Kidney tubule cell (primary cell): ENCODE data around the gene IL11RA.
"Not testable (repeated sequence)": the region's sequence is repeated elsewhere in the genome, so short reads cannot be mapped to it uniquely, and the experiment has no call there.

Experiments
- DNase-seq: peaks from one replicate; pipeline ENCODE4 v3.0.0-alpha.2; 2018; ENCODE audit warnings: low spot score

The IL11RA gene

DNA sequence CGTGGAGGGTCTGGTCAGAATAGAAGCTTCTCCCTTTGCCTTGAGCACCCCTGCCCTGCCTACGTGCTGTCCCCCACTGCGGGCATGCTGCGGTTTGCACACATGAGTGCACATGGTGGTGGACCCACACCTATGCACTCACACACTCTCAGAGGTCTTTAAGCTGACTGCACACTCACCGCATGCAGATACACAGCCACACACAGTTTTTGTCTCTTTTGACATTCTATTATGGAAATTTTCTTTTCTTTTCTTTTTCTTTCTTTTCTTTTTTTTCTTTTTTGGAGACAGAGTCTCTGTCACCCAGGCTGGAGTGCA lies 22.5 kb upstream of the IL11RA start:
- DNase-seq, result peak; percentile 18

DNA sequence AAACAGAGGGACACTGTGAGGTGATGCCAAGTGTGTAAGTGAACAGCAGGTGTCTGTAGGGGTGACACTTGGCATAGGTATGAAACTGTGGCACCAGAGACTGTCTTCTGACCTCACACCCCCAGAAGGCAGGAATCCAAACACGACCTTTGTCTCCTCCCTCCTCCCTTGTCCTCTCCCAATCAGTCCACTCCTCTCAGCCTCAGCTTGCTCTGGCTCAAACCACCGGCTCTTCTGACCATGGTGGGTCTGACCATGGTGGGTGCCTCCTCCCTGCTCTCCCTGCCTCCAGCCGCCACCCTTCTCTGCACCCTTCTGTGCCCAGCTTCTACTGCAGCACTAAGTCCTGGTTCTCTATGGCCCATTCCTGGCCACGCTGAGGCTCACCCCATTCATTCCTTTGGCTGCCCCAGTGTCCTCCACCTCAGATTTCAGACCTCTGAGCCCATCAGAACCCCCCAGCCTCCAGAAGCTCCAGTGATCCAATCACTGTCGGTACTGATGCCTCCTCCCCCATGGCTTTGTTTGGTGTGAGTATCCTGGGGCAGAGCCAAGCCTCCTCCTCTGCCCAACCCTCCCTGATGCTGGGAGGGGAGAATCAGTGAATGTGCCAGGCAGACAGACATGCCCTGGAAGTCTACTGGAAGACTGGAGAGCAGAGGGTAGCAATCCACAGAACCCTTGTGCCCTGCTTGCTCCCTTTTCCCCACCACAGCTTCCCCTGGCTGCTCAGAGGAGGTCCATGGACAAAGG lies 21.4 kb upstream of the IL11RA start:
- no peak for DNase-seq

DNA sequence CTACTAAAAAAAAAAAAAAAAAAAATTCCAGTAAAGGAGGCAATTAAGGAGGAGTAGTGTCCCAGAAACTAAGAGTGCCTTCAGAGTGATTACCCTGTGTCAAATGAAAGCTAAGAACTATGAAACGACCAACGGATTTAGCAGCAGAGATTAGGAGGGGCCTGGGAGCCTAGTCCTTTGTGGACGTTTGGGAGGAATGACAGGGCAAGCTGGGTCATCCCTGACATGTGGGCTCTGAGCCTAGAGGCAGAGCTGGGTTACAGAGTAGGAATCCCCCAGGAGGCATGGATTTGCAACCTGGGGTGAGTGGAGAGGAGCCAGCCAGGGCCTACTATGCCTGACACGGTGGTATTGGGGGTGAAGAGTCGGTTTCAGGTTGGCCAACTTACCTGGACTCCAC lies 18.8 kb upstream of the IL11RA start:
- no peak for DNase-seq

DNA sequence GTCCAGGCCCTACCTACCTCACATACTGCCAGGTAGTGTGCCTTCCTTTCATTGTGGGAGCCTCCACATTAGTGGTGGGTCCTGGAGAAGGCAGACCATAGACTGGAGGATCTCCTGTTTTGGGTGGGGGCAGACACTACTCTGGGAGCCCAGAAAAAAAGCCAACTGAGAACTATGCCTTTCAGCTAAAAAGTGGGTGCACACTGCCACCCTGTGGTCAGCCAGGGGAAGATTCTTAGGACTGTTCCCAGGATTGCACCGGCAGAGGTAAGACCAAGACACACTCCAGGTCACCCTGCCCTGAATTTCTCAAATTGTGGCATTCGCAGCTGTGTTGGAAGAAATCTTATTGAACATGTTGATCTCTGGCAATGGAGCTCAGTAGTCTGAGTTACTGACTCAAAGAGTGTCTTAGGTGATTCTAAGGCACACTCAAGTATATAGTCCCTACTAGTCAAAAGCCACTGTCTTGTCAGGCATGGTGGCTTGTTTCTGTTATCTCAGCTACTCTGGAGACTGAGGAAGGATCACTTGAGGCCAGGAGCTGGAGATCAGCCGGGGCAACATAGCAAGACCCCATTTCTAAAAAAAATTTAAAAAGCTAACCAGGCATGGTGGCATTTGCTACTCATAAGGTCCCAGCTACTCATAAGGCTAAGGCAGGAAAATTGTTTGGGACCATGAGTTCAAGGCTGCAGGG lies 18.0 kb upstream of the IL11RA start:
- DNase-seq, result peak; percentile 70

DNA sequence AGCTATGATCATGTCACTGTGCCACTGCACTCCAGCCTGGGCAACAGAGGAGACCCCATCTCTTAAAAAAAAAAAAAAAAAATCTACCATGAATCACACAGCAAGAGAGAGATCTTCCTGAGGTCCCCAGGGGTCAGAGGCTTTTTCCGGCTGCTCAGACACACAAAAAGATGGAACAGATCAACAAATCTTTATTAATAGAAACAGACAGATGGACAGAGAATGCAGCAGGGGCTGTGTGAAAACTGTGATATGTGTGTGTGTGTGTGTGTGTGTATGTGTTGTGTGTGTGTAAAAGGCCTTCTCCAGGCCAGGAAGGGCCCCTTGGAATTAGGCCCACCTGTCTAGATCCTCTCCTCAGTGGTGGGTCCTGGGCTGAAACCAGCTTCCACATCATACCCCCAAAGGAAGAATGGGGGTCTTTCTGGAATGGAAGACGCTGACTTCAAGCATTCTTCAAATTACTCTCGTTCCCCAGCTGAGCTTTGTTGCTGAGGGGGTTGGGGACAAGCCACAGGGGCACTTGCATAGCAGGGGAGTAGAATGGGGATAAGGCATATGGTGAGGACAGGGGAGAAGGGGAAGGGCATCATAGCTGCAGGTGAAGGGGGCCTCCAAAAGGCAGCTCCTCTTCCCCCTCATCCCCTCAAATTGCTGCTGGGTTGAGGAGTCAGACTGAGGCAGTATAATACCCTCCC lies 17.3 kb upstream of the IL11RA start:
- DNase-seq, result no peak

DNA sequence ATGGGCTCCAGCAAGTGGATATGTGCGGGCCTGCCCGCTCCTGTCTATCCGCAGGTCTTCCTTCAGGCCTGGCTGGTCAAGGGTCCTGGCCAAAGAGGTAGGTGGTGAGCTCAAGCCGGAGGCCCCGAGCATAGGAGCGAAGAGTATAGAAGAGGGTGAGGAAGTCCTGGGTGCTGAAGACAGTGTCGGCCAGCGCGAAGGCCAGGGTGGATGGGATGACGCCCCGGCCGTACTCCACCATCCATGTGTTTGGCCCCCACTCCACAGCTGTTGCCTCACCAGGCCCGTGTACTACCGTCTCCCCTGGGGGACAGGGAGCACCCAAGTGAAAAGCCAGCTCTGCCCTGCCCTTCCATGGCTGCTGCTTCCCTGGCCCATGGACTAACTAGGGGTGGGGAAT lies 16.4 kb upstream of the IL11RA start:
- DNase-seq, result no peak

DNA sequence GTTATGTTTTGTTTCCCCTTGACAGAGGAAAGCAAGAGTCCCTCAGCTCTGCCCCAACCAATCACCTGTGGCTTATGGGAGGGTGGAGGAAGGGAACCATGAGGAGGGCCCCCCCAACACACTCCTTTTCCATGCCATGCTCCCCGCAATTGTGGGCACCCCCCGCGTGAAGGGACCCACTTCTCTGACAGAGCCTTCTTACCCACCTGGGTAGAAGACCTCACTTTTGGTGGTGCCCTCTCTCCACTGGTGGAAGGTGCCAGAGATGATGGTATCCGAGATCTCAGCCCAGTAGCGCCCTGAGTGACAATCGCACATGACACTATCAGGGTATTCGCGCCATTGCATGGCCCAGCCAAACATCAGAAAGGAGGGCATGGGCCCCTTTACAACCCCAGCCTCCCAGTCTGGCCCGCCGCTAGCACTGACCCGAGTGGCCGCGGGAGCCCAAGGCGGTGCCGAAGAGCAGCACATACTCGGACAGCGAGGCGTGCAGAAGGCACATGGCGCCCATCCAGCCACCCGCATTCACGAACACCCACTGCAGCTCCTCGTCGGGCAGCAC lies 15.1 kb upstream of the IL11RA start:
- no peak for DNase-seq

DNA sequence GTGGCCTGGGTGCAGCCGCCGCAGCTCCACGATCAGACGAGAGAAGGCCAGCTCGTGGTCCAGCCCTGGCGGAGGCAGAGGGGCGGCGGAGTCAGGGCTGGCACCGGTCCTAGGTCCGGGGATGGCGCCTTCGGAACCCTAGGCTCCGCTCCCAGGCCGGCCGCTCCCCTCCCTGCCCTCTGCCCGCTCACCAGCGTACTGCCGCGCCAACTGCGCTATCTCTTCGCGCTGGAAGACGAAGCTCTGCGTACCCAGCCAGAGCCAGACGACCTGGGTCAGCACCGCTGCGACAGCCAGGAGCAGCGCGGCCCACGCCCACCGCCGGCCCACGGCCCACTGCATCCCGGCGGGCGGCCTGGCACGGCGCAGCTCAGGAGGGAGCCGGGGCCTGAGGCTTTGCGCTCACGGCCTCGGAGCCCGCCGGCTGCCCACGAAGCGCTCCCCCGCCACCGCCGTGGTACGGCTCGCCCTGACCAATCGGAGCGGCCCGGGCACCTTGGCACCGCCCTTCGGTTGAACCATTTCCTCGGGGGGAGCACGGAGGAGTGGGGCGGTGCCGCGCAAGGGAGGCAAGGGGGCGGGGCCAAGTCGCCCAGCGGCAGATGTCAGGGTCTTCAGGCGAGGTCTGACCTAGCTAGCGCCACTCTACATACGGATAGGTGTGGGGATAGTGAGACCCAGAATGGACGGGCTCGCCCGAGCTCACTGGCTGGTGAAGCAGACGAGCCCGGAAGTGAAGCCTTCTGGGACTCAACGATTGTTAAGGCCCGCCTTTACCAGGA lies 14.4 kb upstream of the IL11RA start, which contains the start of gene SIGMAR1:
SIGMAR1 (minus strand) TSS at position 432 of the 782 bp plus-strand sequence; CDS start at position 342, 90 bp downstream.
- DNase-seq, result peak; percentile 93

DNA sequence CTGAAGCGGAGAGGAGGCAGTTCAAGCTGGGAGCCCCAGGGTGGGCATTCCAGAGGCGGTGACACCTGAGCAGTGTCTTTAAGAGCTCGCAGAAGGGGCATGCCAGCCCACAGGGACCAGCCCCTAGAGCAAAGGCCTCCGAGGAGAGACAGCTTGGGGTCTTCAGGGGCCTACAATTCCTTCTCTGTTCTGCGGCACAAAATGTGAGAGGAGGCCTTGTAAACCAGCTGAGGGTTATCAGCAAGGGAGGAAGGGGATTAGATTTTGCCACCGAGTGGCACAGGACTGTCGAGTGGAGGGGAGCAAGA lies 13.9 kb upstream of the IL11RA start:
- DNase-seq, result no peak

DNA sequence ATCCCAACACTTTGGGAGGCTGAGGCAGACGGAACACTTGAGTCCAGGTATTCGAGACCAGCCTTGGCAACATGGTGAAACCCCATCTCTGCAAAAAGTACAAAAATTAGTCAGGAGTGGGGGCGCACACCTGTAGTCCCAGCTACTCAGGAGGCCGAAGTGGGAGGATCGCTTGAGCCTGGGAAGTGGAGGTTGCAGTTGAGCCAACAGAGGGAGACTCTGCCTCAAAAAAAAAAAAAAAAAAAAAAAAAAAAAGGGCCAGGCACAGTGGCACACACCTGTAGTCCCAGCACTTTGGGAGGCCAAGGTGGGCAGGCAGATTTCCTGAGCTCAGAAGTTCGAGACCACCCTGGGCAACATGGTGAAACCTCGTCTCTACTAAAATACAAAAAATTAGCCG lies 12.7 kb upstream of the IL11RA start:
- not testable (repeated sequence) for DNase-seq

DNA sequence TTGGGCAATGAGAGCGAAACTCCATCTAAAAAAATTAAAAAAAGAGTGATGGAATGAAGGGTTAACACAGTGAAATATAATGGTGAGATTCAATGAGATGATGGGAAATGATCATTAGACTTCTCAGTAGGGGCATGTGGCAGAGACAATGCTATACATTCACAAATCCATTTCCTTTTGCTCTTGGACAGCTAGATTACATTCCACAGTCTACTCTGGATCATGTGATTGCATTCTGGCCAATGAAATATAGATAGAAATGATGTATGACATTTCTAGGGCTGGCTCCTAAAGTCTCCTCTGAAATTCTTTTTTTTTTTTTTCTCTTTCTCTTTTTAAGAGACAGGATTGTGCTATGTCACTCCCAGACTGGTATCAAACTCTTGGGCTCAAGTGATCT lies 9.3 kb upstream of the IL11RA start:
- no peak for DNase-seq

DNA sequence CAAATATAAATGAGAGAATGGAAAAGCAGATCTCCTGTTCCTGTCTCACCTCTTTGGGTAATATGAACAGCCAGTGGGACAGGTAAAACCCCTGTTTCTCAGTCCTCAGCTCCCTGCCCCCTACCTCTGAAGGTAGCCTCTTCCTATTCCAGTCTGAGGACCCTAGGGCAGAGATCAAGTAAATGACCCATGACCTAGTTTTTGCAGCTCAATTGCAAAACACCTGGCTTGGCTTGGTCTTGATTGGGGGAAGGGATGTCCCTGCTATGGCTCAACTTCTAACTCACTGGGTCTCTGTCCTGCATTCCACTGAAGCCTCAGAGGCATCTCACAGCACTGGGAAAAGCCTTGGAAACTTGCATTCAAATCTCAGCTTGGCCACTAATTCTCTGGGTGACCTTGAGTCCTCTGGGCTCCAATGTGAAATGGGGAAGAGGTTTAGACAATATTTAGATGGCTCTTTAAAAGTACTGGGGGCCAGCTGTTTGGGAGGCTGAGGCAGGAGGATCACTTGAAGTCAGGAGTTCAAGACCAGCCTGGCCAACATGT lies 7.1 kb upstream of the IL11RA start:
- no peak for DNase-seq

DNA sequence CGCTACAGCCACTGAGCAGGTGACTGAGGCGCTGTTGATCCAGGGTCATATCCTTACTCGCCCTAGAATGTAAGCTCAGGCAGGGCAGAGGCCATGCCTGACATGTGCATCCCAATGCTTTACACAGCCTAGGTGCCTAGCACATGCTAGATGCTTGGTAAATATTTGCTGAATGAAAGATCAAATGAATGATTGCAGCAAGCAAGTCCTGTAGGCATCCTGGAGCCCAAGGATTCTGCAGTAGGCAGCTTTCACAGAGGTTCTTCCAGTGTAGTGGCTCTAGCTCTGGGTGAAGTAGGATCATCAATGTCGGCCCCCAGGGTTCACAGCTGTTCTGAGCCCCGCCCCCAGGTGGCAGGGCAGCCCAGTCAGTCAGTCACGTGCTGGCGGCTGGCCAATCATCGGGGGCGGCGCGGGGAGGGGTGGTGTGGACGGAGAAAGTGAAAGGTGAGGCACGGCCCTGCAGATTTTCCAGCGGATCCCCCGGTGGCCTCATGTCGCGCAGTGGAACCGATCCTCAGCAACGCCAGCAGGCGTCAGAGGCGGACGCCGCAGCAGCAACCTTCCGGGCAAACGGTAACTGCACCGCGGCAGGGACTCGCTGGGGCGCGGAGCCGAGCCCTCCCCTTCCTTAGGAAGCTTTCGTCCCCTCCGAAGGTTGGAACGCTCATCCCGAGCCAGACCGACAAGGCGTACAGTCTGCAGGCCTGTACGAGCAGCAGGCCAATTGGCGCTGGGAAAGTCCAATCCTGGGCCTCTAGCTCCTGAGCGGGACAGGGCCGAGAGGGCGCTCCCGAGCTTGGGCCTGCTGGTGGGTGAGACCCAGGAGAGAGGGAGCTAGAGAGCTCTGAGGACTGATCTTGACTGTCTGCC lies 5.5 kb upstream of the IL11RA start, which contains the start of gene GALT:
GALT (plus strand) TSS at position 465 of the 873 bp plus-strand sequence; CDS start at position 495, 30 bp downstream.
- DNase-seq, result peak; percentile 91

DNA sequence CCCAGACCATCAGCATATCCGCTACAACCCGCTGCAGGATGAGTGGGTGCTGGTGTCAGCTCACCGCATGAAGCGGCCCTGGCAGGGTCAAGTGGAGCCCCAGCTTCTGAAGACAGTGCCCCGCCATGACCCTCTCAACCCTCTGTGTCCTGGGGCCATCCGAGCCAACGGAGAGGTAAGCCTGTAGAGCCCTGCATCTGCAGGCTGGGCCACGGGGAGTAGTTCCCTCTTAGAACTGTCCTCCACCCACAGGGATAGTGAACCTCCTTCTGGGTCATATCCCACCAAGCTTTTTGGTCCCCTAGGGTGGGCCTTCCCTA lies 4.9 kb upstream of the IL11RA start:
- DNase-seq, result no peak

DNA sequence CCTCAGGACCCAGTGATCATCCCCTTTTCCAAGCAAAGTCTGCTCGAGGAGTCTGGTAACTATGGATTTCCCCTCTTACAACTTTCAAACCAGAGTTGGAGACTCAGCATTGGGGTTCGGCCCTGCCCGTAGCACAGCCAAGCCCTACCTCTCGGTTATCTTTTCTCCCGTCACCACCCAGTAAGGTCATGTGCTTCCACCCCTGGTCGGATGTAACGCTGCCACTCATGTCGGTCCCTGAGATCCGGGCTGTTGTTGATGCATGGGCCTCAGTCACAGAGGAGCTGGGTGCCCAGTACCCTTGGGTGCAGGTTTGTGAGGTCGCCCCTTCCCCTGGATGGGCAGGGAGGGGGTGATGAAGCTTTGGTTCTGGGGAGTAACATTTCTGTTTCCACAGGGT lies 4.3 kb upstream of the IL11RA start:
- DNase-seq, result no peak

DNA sequence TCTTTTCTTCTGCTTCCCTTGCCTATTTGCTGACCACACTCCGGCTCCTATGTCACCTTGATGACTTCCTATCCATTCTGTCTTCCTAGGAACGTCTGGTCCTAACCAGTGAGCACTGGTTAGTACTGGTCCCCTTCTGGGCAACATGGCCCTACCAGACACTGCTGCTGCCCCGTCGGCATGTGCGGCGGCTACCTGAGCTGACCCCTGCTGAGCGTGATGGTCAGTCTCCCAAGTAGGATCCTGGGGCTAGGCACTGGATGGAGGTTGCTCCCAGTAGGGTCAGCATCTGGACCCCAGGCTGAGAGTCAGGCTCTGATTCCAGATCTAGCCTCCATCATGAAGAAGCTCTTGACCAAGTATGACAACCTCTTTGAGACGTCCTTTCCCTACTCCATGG lies 3.3 kb upstream of the IL11RA start:
- no peak for DNase-seq

DNA sequence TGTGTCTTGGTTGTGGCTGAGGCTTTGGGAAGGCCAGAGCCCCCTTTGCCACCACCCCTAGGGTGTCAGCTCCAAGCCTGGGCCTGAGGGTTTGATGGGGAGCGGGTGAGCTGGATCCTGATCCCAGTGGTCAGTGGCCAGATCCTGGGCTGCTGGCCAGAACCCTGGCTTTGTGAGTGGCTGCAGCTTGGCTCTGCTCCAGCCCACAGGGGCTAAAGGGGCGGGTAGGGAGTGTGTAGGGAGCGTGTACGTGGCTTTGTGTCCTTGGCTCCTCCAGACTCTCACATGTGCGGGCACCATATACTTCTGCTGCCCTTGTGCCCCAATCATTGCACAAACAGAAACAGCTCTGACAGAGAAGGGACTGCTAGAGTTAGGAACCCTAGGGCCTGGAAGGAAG lies 1.2 kb upstream of the IL11RA start:
- DNase-seq, result no peak

DNA sequence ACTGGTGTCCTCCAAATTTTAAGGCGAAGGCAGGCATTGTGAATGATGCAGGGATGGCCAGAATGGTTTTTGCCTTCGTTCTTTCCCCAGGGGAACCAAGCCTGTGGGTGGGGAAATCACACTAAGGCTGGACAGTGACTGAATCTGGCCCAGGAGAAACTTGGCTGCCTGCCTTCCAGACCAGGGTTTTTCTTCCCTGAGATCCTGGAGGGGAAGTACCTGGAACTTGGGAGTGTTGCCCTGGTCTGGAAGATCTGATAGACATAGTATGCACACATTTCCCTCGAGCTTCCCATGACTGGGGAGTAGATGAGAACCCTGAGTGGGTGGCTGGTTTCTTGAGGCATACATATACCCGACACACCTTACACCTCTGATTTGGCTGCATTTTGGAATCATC lies 664 bp upstream of the IL11RA start:
- peak; percentile 53 for DNase-seq

DNA sequence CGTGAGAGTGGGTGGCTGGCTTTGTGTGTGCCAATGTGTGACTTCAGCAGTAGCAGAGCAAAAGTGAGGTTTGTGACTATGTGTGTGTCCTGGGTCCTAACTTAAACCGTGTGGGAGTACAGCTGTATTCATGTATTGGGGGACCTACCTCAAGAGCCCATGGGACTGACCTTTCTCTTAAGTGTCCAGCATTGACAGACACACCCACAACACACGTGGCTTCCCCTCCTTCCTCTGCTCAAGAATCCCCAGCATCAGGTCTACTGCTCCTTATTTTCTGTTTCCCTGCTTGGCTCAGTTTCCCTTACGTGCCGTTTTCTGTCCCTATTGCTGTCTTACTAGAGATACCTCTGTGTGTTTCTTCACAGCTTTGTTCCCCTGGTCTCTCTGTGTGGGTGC lies 616 bp downstream of the IL11RA start:
- DNase-seq, result no peak

DNA sequence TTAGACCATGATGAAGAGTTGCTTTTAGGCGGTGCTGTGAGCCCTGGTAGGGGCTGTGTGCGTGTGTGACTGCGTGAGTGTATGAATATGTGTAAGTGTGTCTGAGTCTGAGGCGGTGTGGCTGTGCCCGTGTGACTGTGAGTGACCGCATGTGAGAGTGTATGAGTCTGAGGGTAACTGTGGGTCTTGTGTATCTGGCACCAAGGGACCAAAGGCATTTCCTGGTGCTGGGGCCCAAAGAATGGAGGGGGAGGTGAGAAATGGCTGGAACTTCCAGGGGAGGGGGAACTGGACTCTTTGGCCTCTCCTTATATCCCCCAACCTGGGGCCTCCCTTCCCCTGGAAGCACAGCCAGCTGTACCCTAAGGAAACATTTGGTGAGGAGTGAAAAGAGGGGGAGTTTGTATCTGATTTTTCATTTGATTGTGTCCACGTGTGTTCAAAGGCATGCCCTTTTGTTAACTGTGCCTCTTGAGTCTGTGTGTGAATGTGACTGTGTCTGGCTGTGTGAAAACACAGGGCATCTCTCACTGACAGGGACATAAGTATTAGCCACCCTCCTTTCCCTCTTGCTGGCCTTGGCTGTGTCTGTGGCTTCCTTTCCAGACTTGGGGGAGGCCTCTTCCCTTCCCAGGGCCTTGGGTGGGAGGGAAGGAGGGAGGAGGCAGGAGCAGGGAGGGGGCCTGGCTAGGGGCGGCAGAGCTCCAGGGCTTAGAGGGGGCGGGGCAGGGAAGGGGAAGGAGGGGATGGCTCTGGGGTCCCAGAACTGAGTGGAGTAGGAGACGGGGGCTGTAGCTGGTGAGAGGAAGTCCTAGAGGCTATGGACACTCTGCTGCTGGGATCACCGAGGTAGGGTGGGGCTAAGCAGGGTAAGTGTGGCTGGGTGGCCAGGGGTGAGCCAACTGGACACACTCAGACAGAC lies 1.4 kb downstream of the IL11RA start:
- DNase-seq, result no peak
